Measurements from ENCODE around the gene PLPPR1.
"Not testable (repeated sequence)": the region's sequence is repeated elsewhere in the genome, so short reads cannot be mapped to it uniquely, and the experiment has no call there.

Gene PLPPR1

DNA sequence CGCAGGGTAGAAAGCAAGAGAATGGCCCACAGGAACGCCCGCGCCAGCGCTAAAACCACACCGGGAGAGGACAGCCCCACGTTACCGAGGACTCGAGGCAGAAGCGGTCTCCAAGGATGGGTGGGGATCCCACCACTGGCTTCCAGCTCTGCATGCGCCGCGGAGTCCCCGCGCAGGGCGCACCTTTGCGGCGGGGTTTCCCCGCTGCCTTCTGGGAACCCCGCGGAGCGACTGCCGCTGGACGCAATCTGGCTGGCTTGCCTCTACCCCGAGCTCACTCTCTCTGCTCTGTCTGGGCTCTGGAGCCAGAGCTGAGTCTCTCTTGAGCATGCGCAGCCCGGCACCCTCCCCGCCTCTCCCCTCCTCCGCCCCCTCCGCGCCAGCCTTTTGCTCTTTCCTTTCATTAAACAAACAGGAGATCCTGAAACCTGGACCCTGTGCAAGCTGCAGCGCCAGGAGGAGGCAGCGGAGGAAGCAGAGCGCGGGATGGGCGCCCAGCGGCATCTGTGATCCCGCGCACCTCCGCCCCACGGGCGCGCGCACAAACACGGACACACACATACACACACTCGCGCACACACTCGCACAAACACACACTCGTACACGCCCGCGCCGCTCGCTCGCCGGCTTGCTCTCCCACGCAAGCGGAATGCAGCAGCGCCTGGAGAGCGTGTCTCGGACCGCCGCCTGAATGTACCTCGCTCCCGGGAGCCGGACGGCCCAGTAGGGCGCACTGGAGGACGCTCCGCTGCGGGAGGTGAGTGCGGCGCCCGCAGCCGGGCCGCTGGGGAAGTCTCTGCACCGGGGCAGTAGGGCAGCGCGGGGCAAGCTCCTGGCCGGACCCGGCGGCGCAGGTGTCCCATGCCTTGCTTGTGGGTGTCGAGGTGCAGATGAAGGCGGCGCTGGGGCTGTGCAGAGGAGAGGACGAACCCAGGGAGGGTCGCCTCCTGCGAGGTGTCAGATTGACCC lies at the start of gene PLPPR1:
TSS of gene PLPPR1 (plus strand) at position 382 of the 969 bp plus-strand sequence.
- DNase-seq (ENCODE audit: low read depth, low spot score) = no peak

DNA sequence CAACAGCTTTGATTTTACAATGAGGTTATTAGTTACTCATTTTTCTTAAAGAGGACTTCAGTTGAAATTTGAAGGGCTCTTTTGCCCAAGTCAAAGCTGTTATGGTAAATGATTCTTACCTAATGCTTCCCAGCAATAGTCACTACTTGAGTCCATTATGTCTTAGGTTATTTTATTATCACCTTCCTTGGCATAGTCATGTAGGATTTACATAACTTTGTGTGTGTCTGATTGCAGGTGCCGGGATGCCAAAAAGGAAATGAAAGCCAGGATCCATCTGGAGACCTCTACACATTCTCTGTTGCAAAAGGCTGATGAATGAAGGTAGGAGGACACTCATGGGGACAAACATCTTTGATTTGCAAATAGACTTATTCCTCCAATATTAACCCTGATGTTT lies 38.8 kb upstream of the PLPPR1 start:
- no peak for DNase-seq (ENCODE audit: low read depth, low spot score)

DNA sequence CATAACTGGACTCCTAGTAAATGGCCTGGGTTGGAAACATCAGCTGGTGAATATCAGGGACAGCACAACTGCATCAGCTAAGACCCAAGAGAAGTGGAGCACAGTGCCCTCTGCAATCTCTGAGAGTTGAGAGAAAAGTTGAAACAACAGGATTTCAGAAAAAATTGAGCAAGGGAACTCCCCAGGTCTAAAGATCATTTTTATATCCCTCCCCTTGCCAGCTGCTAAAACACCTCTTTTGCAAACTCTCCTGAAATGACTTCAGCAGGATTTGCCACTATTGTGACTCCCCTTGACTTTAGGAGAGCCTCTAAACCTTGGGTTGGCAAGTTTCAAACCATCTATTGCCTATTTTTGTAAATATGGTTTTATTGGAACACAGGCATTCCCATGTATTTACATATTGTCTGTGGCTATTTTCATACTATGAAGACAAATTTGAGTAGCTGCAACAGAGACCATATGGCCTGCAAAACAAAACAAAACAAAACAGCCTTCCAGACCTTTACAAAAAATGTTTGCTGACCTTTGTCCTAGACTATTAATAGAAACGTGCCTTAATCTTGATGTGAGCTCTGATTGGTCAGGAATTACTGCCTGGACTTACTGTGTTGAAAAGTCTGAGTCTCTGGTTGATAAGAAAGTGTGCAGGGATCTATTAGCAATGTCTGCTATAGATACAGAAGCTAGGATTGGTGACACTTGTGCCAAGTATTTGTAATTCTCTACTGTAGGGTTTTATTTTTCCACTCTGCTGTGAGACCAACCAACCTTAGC lies 37.7 kb upstream of the PLPPR1 start:
- DNase-seq (ENCODE audit: low read depth, low spot score) = no peak

DNA sequence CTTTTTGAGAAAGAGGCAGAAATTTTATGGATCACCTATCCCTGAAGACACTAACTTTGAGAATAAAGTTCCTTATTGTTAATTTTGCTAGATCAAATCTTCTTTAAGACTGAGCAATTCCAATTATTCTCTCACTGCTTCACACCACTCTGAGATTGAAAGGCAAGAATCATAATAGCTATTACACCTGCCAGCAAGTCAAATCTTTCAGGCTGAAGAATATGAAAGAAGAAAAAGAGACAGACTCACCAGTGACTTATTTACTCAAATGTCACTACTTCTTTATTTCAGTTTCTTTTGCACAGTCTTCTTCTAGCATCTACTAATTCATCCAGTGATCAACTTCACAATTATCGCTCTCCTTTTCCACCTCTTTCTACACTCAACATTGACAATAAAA lies 35.9 kb upstream of the PLPPR1 start:
- DNase-seq (ENCODE audit: low read depth, low spot score) = no peak

DNA sequence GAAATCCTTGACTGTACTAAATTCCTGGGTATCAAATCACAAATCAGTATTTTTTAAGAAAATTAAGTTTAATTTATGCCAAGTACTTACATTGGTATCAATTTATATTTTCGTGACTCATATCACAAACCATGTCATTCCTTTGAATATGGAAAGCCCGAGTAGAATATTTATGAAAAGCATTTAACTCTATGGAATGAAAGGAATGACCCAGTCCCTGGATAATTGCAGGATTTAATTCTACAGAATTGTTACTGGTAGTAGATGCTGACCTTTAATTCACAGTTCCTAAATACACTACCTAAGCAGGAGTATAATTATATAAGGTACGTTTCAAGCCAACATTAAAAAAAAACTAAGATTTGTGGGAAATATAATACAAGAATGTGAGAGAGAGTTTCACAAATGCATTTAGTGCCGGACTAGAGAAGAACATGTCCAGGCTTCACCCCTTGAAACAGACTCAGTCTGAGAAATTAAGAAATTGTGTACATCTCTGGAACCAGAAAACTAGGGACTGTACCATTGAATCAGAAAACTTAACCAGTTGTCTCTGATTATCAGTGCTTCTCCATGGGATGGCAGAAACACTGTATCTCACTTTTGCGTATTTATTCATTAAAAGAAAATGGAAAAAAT lies 28.5 kb upstream of the PLPPR1 start:
- DNase-seq (ENCODE audit: low read depth, low spot score) = no peak

DNA sequence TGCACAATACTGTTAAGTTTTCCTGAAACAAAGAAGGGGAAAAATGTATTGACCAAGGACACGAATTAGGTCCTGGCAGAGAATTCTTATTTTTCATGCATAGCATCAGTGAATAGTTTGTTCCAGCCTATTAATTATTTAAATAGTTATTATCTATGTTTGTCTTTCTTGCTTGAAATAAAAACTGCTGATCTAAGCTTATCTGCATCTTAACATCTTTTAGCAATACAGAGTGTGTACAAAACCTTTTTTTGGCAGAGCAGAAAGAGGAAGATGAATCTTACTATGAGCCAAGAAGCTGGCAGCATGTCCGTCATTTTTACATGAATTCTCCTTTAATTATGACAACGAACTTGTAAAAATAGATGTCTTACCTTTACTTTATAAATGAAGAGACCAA lies 23.3 kb upstream of the PLPPR1 start:
- no peak for DNase-seq (ENCODE audit: low read depth, low spot score)

DNA sequence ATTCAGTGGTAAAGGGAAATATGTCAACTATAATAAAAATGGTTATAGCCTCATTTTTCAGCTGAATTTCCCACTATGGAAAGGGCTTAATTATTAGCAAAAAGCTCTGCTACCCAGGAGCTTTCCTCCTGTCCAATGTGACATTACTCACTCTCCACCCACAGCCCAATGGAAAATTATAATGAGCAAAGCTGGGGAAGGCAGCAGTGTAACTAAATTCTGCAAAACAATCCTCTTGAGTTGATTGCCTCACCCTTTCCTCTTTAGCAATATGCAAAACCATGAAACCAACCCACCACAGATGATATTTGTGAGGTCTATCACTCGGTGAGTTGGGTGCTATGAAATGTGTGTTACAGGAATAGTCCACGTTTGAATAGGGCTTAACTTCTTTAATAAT lies 14.0 kb upstream of the PLPPR1 start:
- no peak for DNase-seq (ENCODE audit: low read depth, low spot score)

DNA sequence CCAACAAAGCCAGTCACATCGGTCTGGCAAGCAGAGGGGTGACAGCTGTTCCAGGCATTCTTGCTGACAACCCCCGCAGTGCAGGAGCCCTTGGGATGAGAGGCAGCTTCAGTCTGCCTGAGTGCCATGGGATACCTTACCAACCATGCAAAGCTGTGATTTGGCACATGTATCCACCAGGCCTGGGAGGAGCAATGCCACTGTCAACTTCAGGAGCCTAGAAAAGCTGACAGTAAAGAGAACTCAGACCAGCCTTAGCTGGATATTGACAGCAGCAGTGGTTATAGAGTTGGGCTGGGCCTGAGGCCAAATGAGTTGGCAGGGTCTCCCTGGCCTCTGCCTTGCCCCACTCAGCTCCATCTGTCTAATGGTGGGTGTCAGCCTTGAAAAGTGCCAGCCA lies 10.1 kb upstream of the PLPPR1 start:
- DNase-seq (ENCODE audit: low read depth, low spot score) = no peak

DNA sequence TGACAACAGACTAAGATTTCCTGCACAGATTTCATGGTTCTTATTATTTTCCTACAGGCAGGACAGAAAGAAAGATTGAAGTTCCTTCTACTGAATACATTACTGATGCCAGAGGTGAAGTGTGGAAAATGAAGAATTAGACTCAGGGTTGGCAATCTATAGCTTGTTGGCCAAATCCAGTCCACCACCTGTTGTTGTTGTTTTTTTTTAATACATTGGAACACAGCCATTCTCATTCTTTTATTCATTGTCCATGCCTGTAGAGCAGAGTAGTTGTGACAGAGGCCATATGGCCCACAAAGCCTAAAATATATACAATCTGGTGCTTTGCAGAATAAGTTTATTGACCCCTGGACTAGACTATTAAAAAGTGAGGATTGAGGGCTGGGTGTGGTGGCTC lies 5.8 kb upstream of the PLPPR1 start:
- DNase-seq (ENCODE audit: low read depth, low spot score) = no peak

DNA sequence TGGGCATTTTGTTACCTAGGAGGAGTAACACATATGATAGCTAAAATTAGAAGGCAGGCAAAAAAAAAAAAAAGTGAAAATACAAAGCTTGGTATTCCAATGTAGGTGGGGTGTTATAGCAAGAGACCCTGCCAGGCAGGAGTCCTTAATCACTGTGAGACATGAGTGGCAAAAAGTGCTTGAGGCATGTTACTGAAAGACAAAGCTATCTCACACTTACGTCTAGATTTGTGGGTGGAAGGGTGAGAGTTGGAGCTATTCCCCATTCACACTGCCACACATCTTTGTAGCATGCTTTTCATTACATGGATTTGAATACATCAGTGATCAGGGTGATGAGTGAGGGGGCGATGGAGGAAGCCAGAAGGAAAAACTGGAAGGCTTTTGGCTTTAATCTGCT lies 2.6 kb upstream of the PLPPR1 start:
- DNase-seq (ENCODE audit: low read depth, low spot score) = no peak

DNA sequence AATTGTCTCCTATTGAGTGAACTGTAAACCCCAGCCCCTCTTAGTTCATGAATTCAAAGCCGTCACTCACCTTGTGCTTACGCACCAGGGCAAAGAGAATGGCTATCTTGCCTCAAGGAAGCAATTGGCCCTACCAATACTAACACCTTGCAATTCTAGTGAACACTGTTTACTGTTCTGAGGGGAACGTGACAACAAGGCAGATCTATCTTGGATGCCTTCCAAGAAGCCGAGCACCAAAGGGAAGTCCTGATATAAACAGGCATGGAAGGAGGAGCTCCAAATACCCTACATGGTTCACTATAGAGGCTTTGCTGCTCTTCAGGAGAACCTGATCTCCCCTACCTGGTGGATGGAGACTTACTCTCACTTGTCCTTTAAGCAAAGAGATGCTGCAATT lies 1.7 kb upstream of the PLPPR1 start:
- DNase-seq (ENCODE audit: low read depth, low spot score) = no peak

DNA sequence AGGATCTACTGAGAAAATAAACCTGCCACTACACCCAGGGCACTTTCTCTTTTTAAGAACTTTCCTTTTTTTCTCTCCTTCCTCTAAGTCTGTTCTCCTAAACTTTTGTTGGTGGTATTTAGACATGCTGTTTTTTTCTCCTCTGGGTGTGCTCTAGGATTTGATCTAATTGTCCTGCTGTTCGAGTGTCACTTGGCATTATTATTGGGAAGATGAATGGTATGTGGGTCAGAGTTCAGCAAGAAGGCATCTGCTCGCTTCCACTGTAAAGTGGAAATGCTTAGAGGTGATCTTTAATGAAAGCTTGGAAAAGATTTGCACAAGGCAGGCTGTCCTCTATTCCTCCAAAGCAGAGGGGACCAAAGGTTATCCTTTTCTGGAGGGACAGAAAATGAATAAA lies 1.3 kb upstream of the PLPPR1 start:
- no peak for DNase-seq (ENCODE audit: low read depth, low spot score)

DNA sequence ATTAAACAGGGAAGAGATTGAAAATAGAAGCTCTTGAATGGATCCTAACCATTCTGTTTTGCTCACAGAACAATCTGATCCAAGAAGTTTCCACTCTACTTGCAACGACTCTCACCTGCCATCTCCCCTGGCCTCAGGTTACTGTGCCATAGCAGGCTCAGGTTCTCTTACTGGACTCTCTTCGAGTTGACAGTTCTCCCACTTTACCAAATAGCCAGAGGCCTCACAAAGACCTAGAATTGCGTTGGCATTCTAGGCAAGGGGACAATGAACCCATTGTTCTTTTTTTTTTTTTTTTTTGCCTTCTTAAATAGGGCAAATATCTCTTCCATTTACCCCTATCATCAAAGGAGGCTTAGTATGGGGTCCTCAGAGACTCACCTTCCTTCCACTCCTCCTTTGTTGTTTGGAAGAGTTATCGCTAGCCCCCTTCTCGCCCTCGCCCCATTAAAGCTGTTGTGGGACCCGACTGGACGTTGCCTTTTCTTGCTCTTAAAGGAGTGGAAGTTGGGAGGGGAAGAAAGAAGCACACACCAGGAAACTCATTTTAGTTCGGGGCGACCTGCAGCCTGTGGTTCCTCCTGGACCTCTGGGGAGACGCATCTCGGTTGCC lies 688 bp upstream of the PLPPR1 start:
- DNase-seq (ENCODE audit: low read depth, low spot score) = no peak

DNA sequence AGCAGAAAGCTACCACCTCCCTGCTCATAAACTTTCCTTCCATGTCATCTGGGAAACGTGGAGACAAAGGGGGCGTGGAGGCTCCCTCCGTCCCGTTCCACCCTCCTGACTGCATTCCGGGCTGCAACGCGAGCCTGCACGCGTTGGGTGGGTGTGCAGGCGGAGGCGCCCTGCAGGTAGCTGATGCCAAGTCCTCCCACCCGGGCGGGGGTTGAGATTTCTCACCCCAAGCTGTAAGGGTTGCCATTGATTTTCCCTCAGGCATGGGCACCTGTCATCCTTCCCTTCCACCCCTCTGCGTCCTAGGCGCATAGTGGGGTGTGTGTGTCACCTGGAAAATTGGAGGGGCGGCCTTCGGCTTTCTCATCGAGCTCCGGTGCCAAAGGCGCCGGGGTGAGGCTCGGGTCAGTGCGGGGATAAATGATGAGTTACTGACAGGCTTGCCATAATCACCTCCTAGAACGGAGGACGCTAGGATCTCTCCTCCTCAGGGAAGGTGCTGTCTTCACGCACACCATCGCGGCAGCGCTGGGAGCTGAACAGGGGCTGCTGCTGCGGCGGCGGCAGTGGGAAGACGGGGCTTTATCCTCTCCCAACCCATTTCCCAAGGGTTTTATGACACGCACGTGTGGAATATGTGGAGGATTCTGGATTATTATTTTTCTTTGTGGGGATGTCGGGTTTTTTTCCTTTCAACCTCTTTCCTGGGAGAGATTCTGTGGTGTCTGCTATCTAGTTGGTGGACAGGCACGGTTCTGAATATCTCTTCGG lies 973 bp downstream of the PLPPR1 start:
- no peak for DNase-seq (ENCODE audit: low read depth, low spot score)

DNA sequence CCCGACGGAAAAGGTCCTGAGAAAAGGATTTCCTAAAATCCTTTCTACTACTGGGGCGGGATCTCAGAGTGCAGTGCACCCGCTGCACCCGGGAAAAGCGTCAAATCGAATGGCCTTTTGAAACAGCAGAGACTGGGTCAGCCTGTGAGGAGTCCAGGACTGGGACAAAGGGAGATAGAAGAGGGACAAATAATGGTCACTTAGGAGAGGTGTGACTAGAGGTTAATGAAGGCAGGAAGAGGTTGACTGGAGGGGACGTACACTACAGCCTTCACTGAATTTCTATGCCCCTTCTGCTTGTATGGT lies 1.5 kb downstream of the PLPPR1 start:
- DNase-seq (ENCODE audit: low read depth, low spot score) = no peak

DNA sequence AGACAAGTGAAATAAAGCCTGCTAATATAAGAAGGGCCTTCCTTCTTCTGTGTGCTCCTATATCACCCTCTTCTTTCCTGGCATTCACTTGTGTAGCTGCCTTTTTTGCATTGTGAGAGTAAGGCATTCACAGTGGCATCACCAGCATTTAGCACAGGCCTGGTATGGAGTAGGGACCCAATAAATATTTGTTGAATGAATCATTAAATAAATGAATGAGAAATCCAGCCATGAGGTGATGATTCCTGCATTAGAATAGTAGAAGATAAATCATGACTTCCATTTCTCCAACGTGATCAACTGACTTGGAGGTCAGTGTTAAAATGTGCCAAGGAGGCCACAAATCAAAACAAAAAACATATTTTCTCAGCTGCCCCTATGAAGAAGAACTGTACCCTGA lies 3.9 kb downstream of the PLPPR1 start:
- no peak for DNase-seq (ENCODE audit: low read depth, low spot score)

DNA sequence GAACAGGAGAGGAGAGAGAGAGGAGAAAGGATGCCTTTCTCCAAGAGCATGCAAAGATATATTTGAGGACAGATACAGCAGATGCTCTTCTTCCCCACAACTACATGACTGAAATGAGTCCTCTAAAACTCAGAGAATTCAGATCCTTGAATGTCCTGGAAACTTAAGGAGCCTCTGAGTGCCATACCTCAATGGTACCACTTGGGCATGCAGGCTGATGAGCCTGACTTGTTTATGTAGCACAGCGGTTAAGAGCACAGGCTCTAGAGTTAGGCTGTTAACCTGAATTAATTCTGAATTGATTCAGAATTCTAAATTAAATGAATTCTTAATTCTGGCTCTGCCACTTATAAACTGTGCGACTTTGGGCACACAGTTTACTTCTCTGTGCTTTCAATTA lies 5.7 kb downstream of the PLPPR1 start:
- DNase-seq (ENCODE audit: low read depth, low spot score) = no peak

DNA sequence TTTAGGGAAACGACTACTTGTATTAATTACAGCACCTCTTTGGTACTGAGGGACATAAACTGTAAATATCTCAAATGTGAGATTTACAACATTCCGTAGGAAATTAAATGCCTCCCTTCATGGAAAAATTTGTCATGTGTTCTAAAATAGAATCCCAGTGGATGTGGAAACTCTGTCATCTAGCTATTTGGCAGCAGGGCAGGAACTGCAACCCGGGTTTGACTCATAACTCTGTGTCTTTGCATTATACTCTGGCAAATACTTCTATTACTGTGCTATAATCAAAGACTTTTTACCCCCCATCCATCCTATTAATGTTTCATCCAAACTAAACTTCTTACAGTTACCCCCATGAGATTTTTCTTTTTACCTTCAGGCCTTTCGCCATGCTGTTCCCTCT lies 6.6 kb downstream of the PLPPR1 start:
- DNase-seq (ENCODE audit: low read depth, low spot score) = no peak

DNA sequence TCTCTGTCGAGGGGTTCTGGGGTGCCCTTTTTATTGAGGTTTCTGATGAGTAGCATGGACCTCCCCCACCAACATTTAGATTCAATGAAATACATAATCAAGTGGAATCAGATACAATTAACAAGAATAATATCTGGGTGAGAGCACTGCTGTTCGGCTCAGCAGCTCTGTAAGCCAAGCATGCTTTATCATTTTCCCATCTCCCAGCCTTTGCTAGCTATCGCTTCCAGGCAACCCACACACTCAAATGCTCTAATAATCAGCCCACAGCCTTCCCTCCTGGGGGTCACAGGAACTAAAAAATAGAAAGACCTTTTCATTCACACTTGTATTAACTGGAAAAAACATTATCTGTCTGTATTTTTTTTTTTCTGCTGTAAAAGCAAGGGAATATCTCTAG lies 8.9 kb downstream of the PLPPR1 start:
- DNase-seq (ENCODE audit: low read depth, low spot score) = no peak

DNA sequence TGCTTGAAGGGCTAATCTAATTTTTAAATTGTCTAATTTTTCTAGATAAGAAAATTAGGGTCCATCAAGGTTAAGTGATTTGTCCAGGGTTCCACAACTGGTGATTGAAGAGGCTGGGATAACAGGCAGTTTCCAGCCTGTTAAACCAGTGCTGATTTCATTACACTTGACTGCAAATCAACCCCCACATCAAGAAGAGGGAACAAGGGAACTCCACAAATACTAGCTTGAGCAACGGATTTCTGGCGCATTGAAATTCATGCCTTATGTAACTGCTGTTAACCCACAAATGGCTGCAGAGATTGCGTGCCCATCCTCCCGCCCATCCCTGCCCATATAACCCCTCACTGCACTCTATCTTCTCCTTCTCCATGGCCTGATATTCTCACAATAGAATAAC lies 10.0 kb downstream of the PLPPR1 start:
- DNase-seq (ENCODE audit: low read depth, low spot score) = no peak

DNA sequence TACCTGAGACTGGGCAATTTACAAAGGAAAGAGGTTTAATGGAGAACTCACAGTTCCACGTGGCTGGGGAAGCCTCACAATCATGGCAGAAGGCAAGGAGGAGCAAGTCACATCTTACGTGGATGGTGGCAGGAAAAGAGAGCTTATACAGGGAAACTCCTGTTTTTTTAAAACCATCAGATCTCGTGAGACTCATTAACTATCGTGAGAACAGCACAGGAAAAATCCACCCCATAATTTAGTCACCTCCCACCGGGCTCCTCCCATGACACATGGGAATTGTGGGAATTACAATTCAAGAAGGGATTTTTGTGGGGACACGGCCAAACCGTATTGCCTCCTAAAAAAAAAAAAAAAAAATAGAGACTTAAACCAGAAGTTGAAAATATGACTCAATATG lies 11.1 kb downstream of the PLPPR1 start:
- not testable (repeated sequence) for DNase-seq (ENCODE audit: low read depth, low spot score)
